WERI-Rb-1 (cell line): ENCODE measurements around the gene PRDM11.

Experiments used
- DNase-seq: peaks from one replicate; pipeline ENCODE4 v3.0.0-alpha.2; 2020
- H3K27ac ChIP-seq: fragments of 250-450 bp; sonication (Bioruptor Pico); 2 replicates; pipeline ENCODE4 v1.5.1; 2020; ENCODE audit warnings: mild to moderate bottlenecking, moderate library complexity
- H3K27me3 ChIP-seq: fragments of 250-450 bp; sonication (Bioruptor Pico); 2 replicates; pipeline ENCODE4 v1.5.1; 2021; ENCODE audit warnings: mild to moderate bottlenecking, low read depth, moderate library complexity; ENCODE audit not compliant: insufficient read depth, severe bottlenecking
- H3K36me3 ChIP-seq: fragments of 250-450 bp; sonication (Bioruptor Pico); 2 replicates; pipeline ENCODE4 v1.5.1; 2020; ENCODE audit warnings: mild to moderate bottlenecking, moderate library complexity
- H3K4me3 ChIP-seq: 2 replicates; pipeline ENCODE4 v1.5.1; 2011; ENCODE audit warnings: low read depth, mild to moderate bottlenecking, control low read depth, low read length
- H3K9me3 ChIP-seq: fragments of 250-450 bp; sonication (Bioruptor Pico); 2 replicates; pipeline ENCODE4 v1.5.1; 2021; ENCODE audit warnings: mild to moderate bottlenecking, moderate library complexity; ENCODE audit not compliant: severe bottlenecking
- TF ChIP-seq, protein P1 (sequence below): IDR thresholded peaks from 2 replicates; pipeline ENCODE4 v1.5.1; 2011; ENCODE audit warnings: low read depth, mild to moderate bottlenecking, control low read depth, inconsistent platforms, low read length

The PRDM11 gene

DNA sequence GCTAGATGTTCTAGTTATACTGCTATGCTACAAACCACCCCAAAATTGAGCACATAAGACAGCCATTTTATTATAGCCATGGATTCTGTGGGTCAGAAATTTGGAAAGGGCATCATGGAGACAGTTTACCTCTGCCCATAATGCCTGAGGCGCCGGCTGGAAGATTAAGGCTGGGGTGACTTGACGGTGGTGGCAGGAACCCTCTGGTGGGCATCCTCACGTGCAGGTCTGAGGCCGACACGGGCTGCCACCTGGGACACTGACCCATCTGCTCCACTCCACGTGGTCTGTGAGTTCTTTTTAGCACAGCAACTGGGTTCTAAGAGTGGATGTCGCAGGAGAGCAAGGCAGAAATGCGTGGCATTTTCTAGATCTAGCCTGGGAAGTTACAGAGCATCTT is 40.0 kb upstream of the PRDM11 start:
- TF ChIP-seq, protein P1, sequence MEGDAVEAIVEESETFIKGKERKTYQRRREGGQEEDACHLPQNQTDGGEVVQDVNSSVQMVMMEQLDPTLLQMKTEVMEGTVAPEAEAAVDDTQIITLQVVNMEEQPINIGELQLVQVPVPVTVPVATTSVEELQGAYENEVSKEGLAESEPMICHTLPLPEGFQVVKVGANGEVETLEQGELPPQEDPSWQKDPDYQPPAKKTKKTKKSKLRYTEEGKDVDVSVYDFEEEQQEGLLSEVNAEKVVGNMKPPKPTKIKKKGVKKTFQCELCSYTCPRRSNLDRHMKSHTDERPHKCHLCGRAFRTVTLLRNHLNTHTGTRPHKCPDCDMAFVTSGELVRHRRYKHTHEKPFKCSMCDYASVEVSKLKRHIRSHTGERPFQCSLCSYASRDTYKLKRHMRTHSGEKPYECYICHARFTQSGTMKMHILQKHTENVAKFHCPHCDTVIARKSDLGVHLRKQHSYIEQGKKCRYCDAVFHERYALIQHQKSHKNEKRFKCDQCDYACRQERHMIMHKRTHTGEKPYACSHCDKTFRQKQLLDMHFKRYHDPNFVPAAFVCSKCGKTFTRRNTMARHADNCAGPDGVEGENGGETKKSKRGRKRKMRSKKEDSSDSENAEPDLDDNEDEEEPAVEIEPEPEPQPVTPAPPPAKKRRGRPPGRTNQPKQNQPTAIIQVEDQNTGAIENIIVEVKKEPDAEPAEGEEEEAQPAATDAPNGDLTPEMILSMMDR, result no peak
- Histone ChIP-seq H3K27ac (no peak overlapping the region), H3K36me3 (no peaks in the 10 kb centered on the region), H3K9me3 (no peaks in the 10 kb centered on the region), H3K4me3 (no peak overlapping the region), H3K27me3 (no peaks in the 10 kb centered on the region)
- no peak for DNase-seq

DNA sequence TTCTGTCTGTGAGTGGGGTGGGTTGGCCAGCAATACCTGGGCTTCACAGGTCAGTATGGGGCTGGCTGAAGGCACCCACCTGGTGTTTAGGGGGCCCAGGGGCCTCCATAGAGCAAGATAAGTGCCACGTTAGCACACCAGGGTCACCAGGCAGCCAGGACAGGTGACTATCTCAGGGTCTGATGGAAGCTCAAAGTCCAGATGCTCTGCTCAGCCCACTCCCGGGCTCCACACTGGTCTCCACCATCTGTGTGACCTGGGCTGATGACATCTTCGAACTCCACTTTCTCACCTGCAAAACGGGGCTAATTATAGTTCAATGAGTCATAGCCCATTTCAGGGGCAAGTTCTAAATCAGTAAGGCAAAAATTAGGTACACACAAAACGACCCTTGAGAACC is 39.4 kb upstream of the PRDM11 start:
- Histone ChIP-seq H3K4me3 (no peak overlapping the region), H3K9me3 (no peaks in the 10 kb centered on the region), H3K36me3 (no peaks in the 10 kb centered on the region), H3K27ac (no peak overlapping the region), H3K27me3 (no peaks in the 10 kb centered on the region)
- DNase-seq, result no peak
- TF ChIP-seq, protein P1, result no peak

DNA sequence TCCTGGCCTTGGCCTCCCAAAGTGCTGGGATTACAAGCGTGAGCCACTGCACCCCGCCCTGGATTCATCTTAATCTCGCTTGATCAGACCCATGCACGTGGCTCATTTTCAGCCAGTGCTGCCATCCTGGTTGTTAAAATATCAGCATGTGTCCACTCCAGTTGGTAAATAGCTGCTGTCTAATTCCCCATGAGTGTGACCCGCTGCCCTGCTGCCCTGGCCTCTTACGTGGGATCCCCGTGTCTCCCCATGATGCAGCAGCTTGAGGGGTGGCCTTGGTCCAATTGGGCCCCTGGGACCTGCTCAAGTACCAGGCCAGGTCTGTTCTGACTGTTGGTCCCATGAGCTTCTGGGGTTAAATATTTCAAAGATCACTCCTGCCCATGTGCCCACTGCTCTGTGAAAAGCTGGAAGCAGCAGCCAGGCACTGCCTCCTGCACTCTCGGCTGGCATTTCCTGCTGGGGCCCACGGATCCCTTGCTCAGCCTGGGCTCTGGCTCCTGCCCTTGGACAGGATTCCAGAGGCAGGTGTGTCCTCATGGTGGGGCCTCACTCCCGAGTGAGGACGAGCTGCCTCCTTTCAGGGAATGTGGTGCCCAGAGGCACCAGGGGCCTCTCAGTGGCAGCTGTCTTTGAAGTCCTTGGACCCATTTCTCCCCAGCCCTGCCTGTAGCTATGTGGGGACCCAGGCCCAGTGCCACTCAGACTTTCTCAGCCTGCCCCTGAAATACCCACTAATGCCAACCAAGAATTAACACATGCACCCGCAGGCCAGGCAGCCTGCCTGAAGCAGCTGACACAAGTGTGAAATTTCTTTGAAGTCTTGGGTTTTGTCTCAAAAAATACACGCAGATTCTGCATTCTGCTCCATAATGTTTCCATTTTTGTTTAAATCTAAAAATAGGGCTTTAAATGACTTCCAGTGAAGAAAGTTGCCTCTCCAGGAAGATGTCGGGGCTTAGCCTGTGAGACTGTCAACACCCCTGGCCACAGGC is 38.1 kb upstream of the PRDM11 start:
- TF ChIP-seq, protein P1, result no peak
- no peak for DNase-seq

DNA sequence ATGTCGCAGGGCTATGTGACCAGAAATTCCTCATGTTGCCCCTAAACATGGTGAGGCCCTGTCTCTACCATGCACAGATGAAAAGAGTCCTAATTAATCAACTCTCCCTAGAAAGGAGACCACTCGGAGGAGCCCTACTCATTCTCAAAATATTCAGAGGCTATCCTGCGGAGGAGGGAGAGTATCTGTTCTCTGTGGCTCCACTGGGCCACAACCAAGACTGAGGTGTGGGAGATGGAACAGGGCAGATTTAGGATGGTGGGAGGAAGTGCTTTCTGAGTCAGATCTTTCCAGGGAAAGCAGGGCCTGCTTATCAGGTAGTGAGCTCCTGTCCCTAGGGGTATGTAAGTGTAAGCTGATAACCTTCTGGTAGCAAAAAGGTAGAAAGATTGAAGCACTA is 37.0 kb upstream of the PRDM11 start:
- H3K4me3 ChIP-seq, result no peak overlapping the region
- no peak for DNase-seq
- H3K9me3 ChIP-seq, result no peaks in the 10 kb centered on the region
- no peaks in the 10 kb centered on the region for H3K27me3 ChIP-seq
- H3K36me3 ChIP-seq, result no peaks in the 10 kb centered on the region
- no peak overlapping the region for H3K27ac ChIP-seq
- TF ChIP-seq, protein P1, result no peak

More for the DNA sequence above, 38.1 kb upstream of the PRDM11 start:
- no peak overlapping the region for H3K4me3 ChIP-seq
- H3K27ac ChIP-seq, result no peak overlapping the region
- no peaks in the 10 kb centered on the region for H3K36me3 ChIP-seq
- no peaks in the 10 kb centered on the region for H3K27me3 ChIP-seq
- no peaks in the 10 kb centered on the region for H3K9me3 ChIP-seq

DNA sequence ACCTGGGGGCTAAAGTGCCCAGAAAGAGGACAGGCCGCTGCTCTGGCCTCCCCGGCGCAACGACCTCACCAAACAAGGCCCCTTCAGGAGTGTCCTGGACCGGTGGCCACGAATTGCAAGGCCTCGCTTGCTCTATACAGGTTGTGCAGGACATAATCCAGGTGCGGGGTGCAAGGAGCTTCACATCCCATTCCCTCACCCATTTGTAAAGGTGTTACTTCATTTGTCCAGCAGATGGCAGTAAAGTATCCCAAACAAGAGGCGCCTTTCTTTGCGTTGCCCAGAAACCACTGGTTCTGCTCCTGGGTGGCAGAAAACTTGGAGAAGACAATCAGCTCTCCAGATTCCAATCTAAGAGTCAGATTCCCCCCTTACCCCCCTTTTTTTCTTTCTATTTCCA is 35.9 kb upstream of the PRDM11 start:
- TF ChIP-seq, protein P1, result peak; percentile 61
- no peaks in the 10 kb centered on the region for H3K9me3 ChIP-seq

More for the DNA sequence above, 35.9 kb upstream of the PRDM11 start:
- H3K27me3 ChIP-seq, result no peaks in the 10 kb centered on the region
- no peak overlapping the region for H3K27ac ChIP-seq
- no peak overlapping the region for H3K4me3 ChIP-seq
- H3K36me3 ChIP-seq, result no peaks in the 10 kb centered on the region
- DNase-seq, result peak; percentile 50
